ENCODE results near the gene CETN3.
"Not testable (repeated sequence)": the region's sequence is repeated elsewhere in the genome, so short reads cannot be mapped to it uniquely, and the experiment has no call there.

Gene CETN3

DNA sequence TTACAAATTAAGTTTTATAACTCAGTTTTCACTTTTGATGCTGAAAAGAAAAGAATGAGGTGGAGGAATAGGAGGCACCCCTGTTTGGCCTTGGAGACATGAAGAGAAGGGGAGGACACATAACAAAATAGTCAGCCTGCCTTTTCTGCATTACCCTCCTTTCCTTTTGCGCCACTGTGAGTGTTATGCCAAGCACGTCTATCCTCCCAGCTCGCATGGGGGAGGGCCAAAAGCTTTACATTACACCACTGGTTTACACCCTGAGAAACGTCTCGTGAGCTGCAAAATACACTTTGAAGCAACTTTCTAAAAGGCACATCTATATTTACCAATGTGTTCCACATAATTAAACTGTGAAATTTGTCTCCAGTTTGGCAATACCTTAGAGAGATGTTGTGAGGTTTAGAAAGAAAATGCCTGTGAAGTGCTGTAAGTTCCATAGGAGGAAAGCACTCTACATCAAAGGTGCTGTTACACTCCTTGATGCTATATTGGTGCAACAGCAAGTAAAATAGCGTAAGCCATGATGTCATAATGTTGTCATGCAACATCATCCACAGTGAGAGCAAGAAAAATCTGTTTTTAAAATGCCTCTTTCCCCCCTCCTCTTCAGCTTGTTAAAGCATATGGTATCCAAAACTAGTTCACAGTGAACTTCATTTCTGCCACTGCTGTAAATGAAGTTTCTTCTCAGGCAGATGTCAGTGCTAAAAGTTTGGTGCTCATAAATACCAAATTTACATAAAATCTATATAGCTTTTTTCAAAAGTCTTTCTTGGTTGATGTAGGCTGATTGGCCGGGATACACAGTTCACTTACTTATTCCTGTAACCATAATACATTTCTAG, 50.3 kb downstream of the CETN3 start:
- no peaks in the 10 kb centered on the region for H3K9me3 Mint-ChIP-seq
- H3K27ac Mint-ChIP-seq: no peak overlapping the region
- ATAC-seq: no peak
- peaks cover 34% of the 10 kb centered on the region for H3K27me3 Mint-ChIP-seq
- no peaks in the 10 kb centered on the region for H3K36me3 Mint-ChIP-seq
- H3K4me3 Mint-ChIP-seq: no peak overlapping the region
- H3K4me1 Mint-ChIP-seq: no peaks in the 10 kb centered on the region

DNA sequence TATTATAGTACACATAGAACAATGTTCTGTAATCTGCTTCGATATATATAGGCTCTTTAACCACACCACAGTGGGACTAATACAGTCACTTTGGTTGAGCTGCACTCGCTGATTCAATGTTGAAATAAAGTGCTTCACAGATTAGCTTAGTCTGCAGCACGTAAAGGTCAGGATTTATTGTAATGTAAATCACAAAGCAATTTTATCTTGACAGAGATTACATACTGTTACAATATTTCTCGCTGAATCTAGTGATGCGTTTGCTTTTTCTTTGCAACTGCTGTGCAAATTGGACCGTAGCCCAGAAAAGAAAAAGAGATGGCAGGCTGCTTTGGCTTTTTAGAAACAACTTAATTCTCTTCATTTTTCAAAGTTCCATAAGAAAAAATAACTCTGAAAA, 52.9 kb downstream of the CETN3 start:
- peaks cover 22% of the 10 kb centered on the region for H3K27me3 Mint-ChIP-seq
- ATAC-seq: no peak
- H3K4me1 Mint-ChIP-seq: no peaks in the 10 kb centered on the region
- no peak overlapping the region for H3K27ac Mint-ChIP-seq
- H3K4me3 Mint-ChIP-seq: no peak overlapping the region
- H3K9me3 Mint-ChIP-seq: no peaks in the 10 kb centered on the region
- no peaks in the 10 kb centered on the region for H3K36me3 Mint-ChIP-seq

DNA sequence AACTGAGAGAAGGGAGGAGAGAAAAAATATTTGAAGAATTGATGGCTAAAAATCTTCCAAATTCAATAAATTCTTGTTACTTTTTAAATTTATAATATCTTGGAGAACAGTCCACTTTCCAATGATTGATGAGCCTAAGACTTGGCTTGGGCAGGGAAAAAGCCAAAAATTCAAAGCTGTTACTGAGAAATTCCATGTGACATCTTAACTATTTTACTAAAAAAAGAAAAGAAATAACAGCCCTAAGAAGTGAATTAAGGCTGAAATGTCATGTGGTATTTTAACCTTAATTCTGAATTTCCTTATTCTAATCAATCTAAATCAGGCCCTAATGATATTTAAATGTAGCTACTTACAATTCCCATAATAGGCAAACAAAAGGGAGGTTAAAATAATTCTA, 53.4 kb downstream of the CETN3 start:
- Mint-ChIP-seq H3K9me3 (no peaks in the 10 kb centered on the region), H3K4me1 (no peaks in the 10 kb centered on the region), H3K4me3 (no peak overlapping the region), H3K27ac (no peak overlapping the region), H3K27me3 (peaks cover 22% of the 10 kb centered on the region), H3K36me3 (no peaks in the 10 kb centered on the region)
- ATAC-seq: no peak

DNA sequence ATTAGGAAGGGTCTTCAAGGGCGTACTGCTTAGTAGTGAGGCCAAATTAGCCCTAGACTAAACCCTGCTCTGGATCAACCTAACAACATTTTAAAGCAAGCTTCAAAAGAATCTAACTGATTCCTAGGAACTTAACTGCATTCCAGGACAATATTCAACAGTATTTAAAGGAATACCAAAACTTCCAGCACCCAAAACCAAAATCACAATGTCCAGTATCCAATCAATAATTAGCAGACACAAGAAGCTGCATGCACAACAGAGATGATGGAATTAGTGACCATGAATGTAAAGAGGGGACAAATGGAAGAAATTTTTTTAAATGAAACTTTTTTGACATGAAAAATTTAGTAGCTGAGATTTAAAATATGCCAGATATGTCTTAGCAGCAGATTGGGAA, 53.9 kb downstream of the CETN3 start:
- no peaks in the 10 kb centered on the region for H3K9me3 Mint-ChIP-seq
- H3K36me3 Mint-ChIP-seq: no peaks in the 10 kb centered on the region
- peaks cover 22% of the 10 kb centered on the region for H3K27me3 Mint-ChIP-seq
- no peak overlapping the region for H3K4me3 Mint-ChIP-seq
- H3K4me1 Mint-ChIP-seq: no peaks in the 10 kb centered on the region
- no peak for ATAC-seq
- H3K27ac Mint-ChIP-seq: no peak overlapping the region

GRCh38 chr5:90353254-90353653, 56.3 kb downstream of the CETN3 start:
- Mint-ChIP-seq H3K9me3 (no peaks in the 10 kb centered on the region), H3K36me3 (no peaks in the 10 kb centered on the region), H3K27me3 (peaks cover 41% of the 10 kb centered on the region)

DNA sequence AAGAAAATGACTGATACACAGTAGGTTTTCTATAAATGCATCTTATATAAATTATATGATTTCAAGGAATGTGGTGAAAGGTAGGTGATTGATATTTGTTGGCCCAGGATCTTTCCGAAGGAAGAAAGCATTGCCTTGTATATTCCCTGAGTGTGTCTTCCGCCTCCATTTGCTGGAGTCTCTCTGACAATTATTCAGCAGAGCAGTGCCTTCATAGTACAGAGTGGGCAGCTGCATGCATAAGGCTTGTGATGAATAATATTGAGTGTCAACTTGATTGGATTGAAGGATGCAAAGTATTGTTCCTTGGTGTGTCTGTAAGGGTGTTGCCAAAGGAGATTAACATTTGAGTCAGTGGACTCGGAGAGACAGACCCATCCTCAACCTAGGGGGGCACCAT, 58.5 kb downstream of the CETN3 start:
- Mint-ChIP-seq H3K27me3 (peaks cover 46% of the 10 kb centered on the region), H3K9me3 (no peaks in the 10 kb centered on the region), H3K4me1 (no peaks in the 10 kb centered on the region), H3K27ac (no peak overlapping the region), H3K36me3 (no peaks in the 10 kb centered on the region), H3K4me3 (no peak overlapping the region)
- ATAC-seq: no peak

More at GRCh38 chr5:90353254-90353653, 56.3 kb downstream of the CETN3 start:
- ATAC-seq: no peak
- no peak overlapping the region for H3K4me3 Mint-ChIP-seq
- H3K27ac Mint-ChIP-seq: no peak overlapping the region
- H3K4me1 Mint-ChIP-seq: no peaks in the 10 kb centered on the region

DNA sequence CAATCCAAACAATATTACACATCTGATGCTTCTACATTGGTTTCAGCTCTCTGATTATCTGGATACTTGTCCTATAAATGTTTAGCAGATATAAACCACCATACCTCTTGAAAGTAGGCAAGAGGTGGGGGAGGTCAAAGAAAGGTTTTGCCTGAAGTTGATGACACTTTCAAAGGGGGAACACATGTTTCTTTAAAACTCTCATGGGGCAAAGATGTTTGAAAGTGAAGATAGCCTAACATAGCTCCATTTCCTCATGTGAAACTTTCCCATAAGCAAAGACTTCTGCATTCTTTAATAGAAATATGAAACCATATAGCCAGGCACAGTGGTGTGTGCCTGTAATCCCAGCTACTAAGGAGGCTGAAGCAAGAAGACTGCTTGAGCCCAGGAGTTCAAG, 62.1 kb downstream of the CETN3 start:
- Mint-ChIP-seq H3K4me1 (no peaks in the 10 kb centered on the region), H3K4me3 (no peak overlapping the region), H3K27me3 (peaks cover 57% of the 10 kb centered on the region), H3K27ac (no peak overlapping the region), H3K36me3 (no peaks in the 10 kb centered on the region), H3K9me3 (no peaks in the 10 kb centered on the region)
- no peak for ATAC-seq

GRCh38 chr5:90345684-90346083, 63.9 kb downstream of the CETN3 start:
- no peaks in the 10 kb centered on the region for H3K9me3 Mint-ChIP-seq
- H3K27me3 Mint-ChIP-seq: peaks cover 51% of the 10 kb centered on the region
- ATAC-seq: no peak
- no peak overlapping the region for H3K27ac Mint-ChIP-seq
- H3K36me3 Mint-ChIP-seq: no peaks in the 10 kb centered on the region
- no peak overlapping the region for H3K4me3 Mint-ChIP-seq
- no peaks in the 10 kb centered on the region for H3K4me1 Mint-ChIP-seq

GRCh38 chr5:90344689-90345088, 64.9 kb downstream of the CETN3 start:
- Mint-ChIP-seq H3K4me3 (no peak overlapping the region), H3K27me3 (peaks cover 41% of the 10 kb centered on the region), H3K9me3 (no peaks in the 10 kb centered on the region), H3K36me3 (no peaks in the 10 kb centered on the region), H3K4me1 (no peaks in the 10 kb centered on the region), H3K27ac (no peak overlapping the region)
- no peak for ATAC-seq

DNA sequence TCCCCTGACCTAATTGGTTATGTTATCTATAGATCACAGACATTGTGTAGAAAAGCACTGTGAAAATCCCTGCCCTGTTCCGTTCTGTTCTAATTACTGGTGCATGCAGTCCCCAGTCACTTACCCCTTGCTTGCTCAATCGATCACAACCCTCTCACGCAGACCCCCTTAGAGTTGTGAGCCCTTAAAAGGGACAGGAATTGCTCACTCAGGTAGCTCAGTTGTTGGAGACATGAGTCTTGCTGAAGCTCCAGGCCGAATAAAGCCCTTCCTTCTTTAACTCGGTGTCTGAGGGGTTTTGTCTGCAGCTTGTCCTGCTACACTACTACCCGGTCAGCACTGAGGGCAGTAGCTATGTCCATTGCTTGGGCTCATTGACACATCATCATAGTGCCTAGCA, 65.8 kb downstream of the CETN3 start:
- H3K4me3 Mint-ChIP-seq, H3K4me1 Mint-ChIP-seq, ATAC-seq, H3K27ac Mint-ChIP-seq, H3K9me3 Mint-ChIP-seq, H3K36me3 Mint-ChIP-seq: not testable (repeated sequence)
- H3K27me3 Mint-ChIP-seq: peaks cover 32% of the 10 kb centered on the region

DNA sequence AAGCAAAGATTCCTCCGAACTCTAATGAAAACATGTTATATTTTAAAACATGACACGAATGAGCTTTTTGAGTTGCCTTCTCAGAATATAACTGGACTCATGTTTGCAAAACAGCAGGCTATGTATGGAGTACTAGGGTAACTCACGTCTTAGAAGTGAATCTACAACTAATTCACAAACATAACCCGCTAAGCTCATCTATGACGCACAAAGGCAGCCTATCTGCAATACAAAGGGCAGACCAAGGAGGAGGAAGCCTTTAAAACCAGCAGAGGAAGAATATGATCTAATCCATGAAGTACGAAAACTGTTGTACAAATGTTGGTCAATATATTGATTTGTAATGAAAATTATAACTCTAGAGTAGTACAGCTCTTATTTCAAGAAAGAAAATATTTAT, 67.0 kb downstream of the CETN3 start:
- no peak for ATAC-seq
- Mint-ChIP-seq H3K27me3 (peaks cover 31% of the 10 kb centered on the region), H3K4me1 (peaks cover 6% of the 10 kb centered on the region), H3K36me3 (no peaks in the 10 kb centered on the region), H3K4me3 (no peak overlapping the region), H3K27ac (no peak overlapping the region), H3K9me3 (no peaks in the 10 kb centered on the region)
